Measurements from ENCODE around the gene ITPK1. TPM values are rescaled to one million over a fixed set of nuclear protein-coding genes. Genes with fewer than 3 reads are reported as not detected.

The ITPK1 gene
- total RNA-seq, 1 donor from 2014 or later: 32.8 TPM

GRCh38 chr14:92897922-92898565 lies 217.7 kb downstream of the ITPK1 start:
- H3K27me3 Mint-ChIP-seq (ENCODE audit: unreplicated experiment): peaks cover 15% of the 10 kb centered on the region
- no peak overlapping the region for H3K4me3 Mint-ChIP-seq (ENCODE audit: unreplicated experiment)
- no peaks in the 10 kb centered on the region for H3K4me1 Mint-ChIP-seq (ENCODE audit: unreplicated experiment)
- H3K9me3 Mint-ChIP-seq (ENCODE audit: unreplicated experiment): no peaks in the 10 kb centered on the region
- H3K27ac Mint-ChIP-seq (ENCODE audit: unreplicated experiment): no peak overlapping the region
- H3K36me3 Mint-ChIP-seq (ENCODE audit: unreplicated experiment): no peaks in the 10 kb centered on the region
- no peak for TF ChIP-seq CTCF (IDR thresholded peaks at IDR 0.05)
- no peak for DNase-seq (ENCODE audit: extremely low spot score, unreplicated experiment)

GRCh38 chr14:92895352-92895878 lies 220.3 kb downstream of the ITPK1 start:
- H3K36me3 Mint-ChIP-seq (ENCODE audit: unreplicated experiment): no peaks in the 10 kb centered on the region
- no peak overlapping the region for H3K27ac Mint-ChIP-seq (ENCODE audit: unreplicated experiment)
- TF ChIP-seq CTCF (IDR thresholded peaks at IDR 0.05): no peak
- H3K4me1 Mint-ChIP-seq (ENCODE audit: unreplicated experiment): no peaks in the 10 kb centered on the region
- no peak overlapping the region for H3K4me3 Mint-ChIP-seq (ENCODE audit: unreplicated experiment)
- DNase-seq (ENCODE audit: extremely low spot score, unreplicated experiment): no peak
- H3K27me3 Mint-ChIP-seq (ENCODE audit: unreplicated experiment): peaks cover 4% of the 10 kb centered on the region
- H3K9me3 Mint-ChIP-seq (ENCODE audit: unreplicated experiment): peaks cover 5% of the 10 kb centered on the region

- Mint-ChIP-seq H3K4me1 (ENCODE audit: unreplicated experiment) (no peaks in the 10 kb centered on the region), H3K36me3 (ENCODE audit: unreplicated experiment) (no peaks in the 10 kb centered on the region), H3K4me3 (ENCODE audit: unreplicated experiment) (no peak overlapping the region), H3K27ac (ENCODE audit: unreplicated experiment) (no peak overlapping the region), H3K27me3 (ENCODE audit: unreplicated experiment) (peaks cover 16% of the 10 kb centered on the region), H3K9me3 (ENCODE audit: unreplicated experiment) (peaks cover 5% of the 10 kb centered on the region)
- no peak for TF ChIP-seq CTCF (IDR thresholded peaks at IDR 0.05)
- no peak for DNase-seq (ENCODE audit: extremely low spot score, unreplicated experiment)
These were observed 223.1 kb downstream of the ITPK1 start for GRCh38 chr14:92892589-92892988.

- Mint-ChIP-seq H3K36me3 (ENCODE audit: unreplicated experiment) (no peaks in the 10 kb centered on the region), H3K27ac (ENCODE audit: unreplicated experiment) (no peak overlapping the region), H3K9me3 (ENCODE audit: unreplicated experiment) (peaks cover 5% of the 10 kb centered on the region), H3K27me3 (ENCODE audit: unreplicated experiment) (peaks cover 17% of the 10 kb centered on the region), H3K4me3 (ENCODE audit: unreplicated experiment) (no peak overlapping the region), H3K4me1 (ENCODE audit: unreplicated experiment) (no peaks in the 10 kb centered on the region)
- no peak for TF ChIP-seq CTCF (IDR thresholded peaks at IDR 0.05)
- DNase-seq (ENCODE audit: extremely low spot score, unreplicated experiment): no peak
These were observed 224.7 kb downstream of the ITPK1 start for GRCh38 chr14:92890830-92891588.

GRCh38 chr14:92888896-92889295 lies 226.8 kb downstream of the ITPK1 start:
- no peak overlapping the region for H3K27ac Mint-ChIP-seq (ENCODE audit: unreplicated experiment)
- no peaks in the 10 kb centered on the region for H3K36me3 Mint-ChIP-seq (ENCODE audit: unreplicated experiment)
- peaks cover 28% of the 10 kb centered on the region for H3K27me3 Mint-ChIP-seq (ENCODE audit: unreplicated experiment)
- no peak for DNase-seq (ENCODE audit: extremely low spot score, unreplicated experiment)
- TF ChIP-seq CTCF (IDR thresholded peaks at IDR 0.05): no peak
- no peaks in the 10 kb centered on the region for H3K4me1 Mint-ChIP-seq (ENCODE audit: unreplicated experiment)
- no peak overlapping the region for H3K4me3 Mint-ChIP-seq (ENCODE audit: unreplicated experiment)
- H3K9me3 Mint-ChIP-seq (ENCODE audit: unreplicated experiment): peaks cover 5% of the 10 kb centered on the region
